ENCODE results near the gene USP4.

The USP4 gene

GRCh38 chr3:49339941-49340800 is at the start of gene USP4:
Gene USP4 (minus strand): TSS chr3:49340053. CDS start chr3:49340024, 29 bp downstream.
- DNase-seq (ENCODE audit: low read depth): peak; percentile 88
- peak within 1 kb of the TSS; percentile 75 for H3K4me3 ChIP-seq (ENCODE audit: low read depth, low read length)
- peak; percentile 62 for TF ChIP-seq CTCF (IDR thresholded peaks at IDR 0.05; ENCODE audit: low read depth, low read length, missing control alignments)

GRCh38 chr3:49389297-49389696 is 49.4 kb upstream of the USP4 start:
- no peak overlapping the region for H3K4me3 ChIP-seq (ENCODE audit: low read depth, low read length)
- TF ChIP-seq CTCF (IDR thresholded peaks at IDR 0.05; ENCODE audit: low read depth, low read length, missing control alignments): no peak
- no peak for DNase-seq (ENCODE audit: low read depth)

GRCh38 chr3:49388289-49388820 is 48.5 kb upstream of the USP4 start:
- DNase-seq (ENCODE audit: low read depth): no peak
- H3K4me3 ChIP-seq (ENCODE audit: low read depth, low read length): no peak overlapping the region
- no peak for TF ChIP-seq CTCF (IDR thresholded peaks at IDR 0.05; ENCODE audit: low read depth, low read length, missing control alignments)

DNA sequence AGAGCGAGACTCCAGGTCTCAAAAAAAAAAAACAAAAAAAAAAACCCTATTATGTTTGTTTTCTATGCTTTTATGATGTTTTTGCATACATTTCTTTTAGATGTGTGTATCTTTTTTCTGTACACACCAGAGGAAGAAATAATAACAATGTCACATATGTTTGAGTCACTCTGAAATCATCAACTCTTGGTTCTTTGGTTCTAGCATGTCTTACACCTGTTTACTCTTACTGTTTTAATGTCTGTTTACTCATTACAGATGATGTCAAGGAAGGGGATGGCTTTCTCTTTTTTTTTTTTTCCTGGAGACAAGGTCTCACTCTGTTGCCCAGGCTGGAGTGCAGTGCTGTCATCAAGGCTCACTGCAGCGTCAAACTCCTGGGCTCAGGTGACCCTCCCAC is 47.9 kb upstream of the USP4 start:
- H3K4me3 ChIP-seq (ENCODE audit: low read depth, low read length): no peak overlapping the region
- DNase-seq (ENCODE audit: low read depth): no peak
- no peak for TF ChIP-seq CTCF (IDR thresholded peaks at IDR 0.05; ENCODE audit: low read depth, low read length, missing control alignments)

- DNase-seq (ENCODE audit: low read depth): no peak
- H3K4me3 ChIP-seq (ENCODE audit: low read depth, low read length): no peak overlapping the region; the same call in 1 of the 2 replicates
- no peak for TF ChIP-seq CTCF (IDR thresholded peaks at IDR 0.05; ENCODE audit: low read depth, low read length, missing control alignments)
Observed at GRCh38 chr3:49386056-49386756, 46.4 kb upstream of the USP4 start.

DNA sequence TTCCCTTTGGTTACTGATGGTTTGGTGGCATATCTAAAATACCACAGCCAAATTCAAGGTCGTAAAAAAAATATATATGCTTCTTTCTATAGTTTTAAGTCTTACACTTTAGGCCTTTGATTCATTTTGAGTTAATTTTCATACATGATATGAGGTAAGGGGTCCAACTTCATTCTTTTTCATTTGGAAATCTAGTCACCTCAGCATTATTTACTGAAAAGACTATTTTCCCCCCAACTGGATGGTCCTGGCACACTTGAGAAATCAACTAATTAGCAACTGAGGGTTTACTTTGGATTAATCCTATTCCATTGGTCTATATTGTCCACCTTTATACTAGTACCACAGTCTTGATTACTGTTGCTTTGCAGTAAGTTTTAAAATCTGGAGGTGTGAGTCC is 45.8 kb upstream of the USP4 start:
- no peak for DNase-seq (ENCODE audit: low read depth)
- TF ChIP-seq CTCF (IDR thresholded peaks at IDR 0.05; ENCODE audit: low read depth, low read length, missing control alignments): no peak
- H3K4me3 ChIP-seq (ENCODE audit: low read depth, low read length): no peak overlapping the region
